ENCODE results near the gene TACR3.
"Not testable (repeated sequence)": the region's sequence is repeated elsewhere in the genome, so short reads cannot be mapped to it uniquely, and the experiment has no call there.

The TACR3 gene

GRCh38 chr4:103721251-103721650 is 1.5 kb upstream of the TACR3 start:
- no peak for DNase-seq
- no peak for TF ChIP-seq CTCF (IDR thresholded peaks at IDR 0.05; ENCODE audit: low read depth, low read length)
- Histone ChIP-seq H3K27me3 (peaks cover 23% of the 10 kb centered on the region), H3K36me3 (no peaks in the 10 kb centered on the region), H3K9me3 (no peaks in the 10 kb centered on the region), H3K4me3 (ENCODE audit: low read depth, low read length) (no peak overlapping the region), H3K4me1 (no peaks in the 10 kb centered on the region)

- no peak for TF ChIP-seq CTCF (IDR thresholded peaks at IDR 0.05; ENCODE audit: low read depth, low read length)
- peaks cover 23% of the 10 kb centered on the region for H3K27me3 ChIP-seq
- H3K36me3 ChIP-seq = no peaks in the 10 kb centered on the region
- no peaks in the 10 kb centered on the region for H3K9me3 ChIP-seq
- no peak for DNase-seq
- H3K4me3 ChIP-seq (ENCODE audit: low read depth, low read length) = no peak overlapping the region
- H3K4me1 ChIP-seq = no peaks in the 10 kb centered on the region
Observed at GRCh38 chr4:103720661-103721060, 876 bp upstream of the TACR3 start.

GRCh38 chr4:103719105-103719829 is 518 bp downstream of the TACR3 start:
- Histone ChIP-seq H3K4me3 (ENCODE audit: low read depth, low read length) (peak overlapping the region; percentile 52), H3K36me3 (no peaks in the 10 kb centered on the region), H3K27me3 (peaks cover 23% of the 10 kb centered on the region), H3K4me1 (no peaks in the 10 kb centered on the region), H3K9me3 (no peaks in the 10 kb centered on the region)
- TF ChIP-seq CTCF (IDR thresholded peaks at IDR 0.05; ENCODE audit: low read depth, low read length) = peak; percentile 31; the same call in 1 of the 2 replicates
- DNase-seq = peak; percentile 15

- H3K4me1 ChIP-seq = no peaks in the 10 kb centered on the region
Observed at GRCh38 chr4:103692615-103693014, 27.2 kb downstream of the TACR3 start.

GRCh38 chr4:103673983-103674382 is 45.8 kb downstream of the TACR3 start:
- Histone ChIP-seq H3K27me3 (no peaks in the 10 kb centered on the region), H3K4me3 (ENCODE audit: low read depth, low read length) (no peak overlapping the region), H3K36me3 (no peaks in the 10 kb centered on the region), H3K4me1 (no peaks in the 10 kb centered on the region), H3K9me3 (no peaks in the 10 kb centered on the region)
- TF ChIP-seq CTCF (IDR thresholded peaks at IDR 0.05; ENCODE audit: low read depth, low read length) = no peak
- no peak for DNase-seq

More at GRCh38 chr4:103692615-103693014, 27.2 kb downstream of the TACR3 start:
- no peak for DNase-seq
- Histone ChIP-seq H3K36me3 (no peaks in the 10 kb centered on the region), H3K4me3 (ENCODE audit: low read depth, low read length) (no peak overlapping the region), H3K9me3 (no peaks in the 10 kb centered on the region), H3K27me3 (no peaks in the 10 kb centered on the region)
- no peak for TF ChIP-seq CTCF (IDR thresholded peaks at IDR 0.05; ENCODE audit: low read depth, low read length)

- not testable (repeated sequence) for H3K36me3 ChIP-seq; H3K4me3 ChIP-seq (ENCODE audit: low read depth, low read length); DNase-seq; H3K4me1 ChIP-seq; H3K27me3 ChIP-seq; H3K9me3 ChIP-seq
Observed at GRCh38 chr4:103666764-103667163, 53.0 kb downstream of the TACR3 start.

Data from BE2C (cell line).